Choroid plexus epithelial cell (primary cell): Measurements from ENCODE around the gene CD300LG.

ENCODE experiments used
- DNase-seq: peaks from one replicate; pipeline ENCODE4 v3.0.0-alpha.2; 2010; ENCODE audit warnings: low read depth
- H3K4me3 ChIP-seq: 2 replicates; pipeline ENCODE4 v1.5.1; 2011; ENCODE audit warnings: low read depth, mild to moderate bottlenecking, control low read depth, low read length, moderate library complexity
- TF ChIP-seq, protein P1 (sequence below): conservative IDR thresholded peaks from 2 replicates; pipeline ENCODE4 v1.5.1; 2011; ENCODE audit warnings: low read depth, mild to moderate bottlenecking, control low read depth, inconsistent platforms, low read length, moderate library complexity

Gene CD300LG

DNA sequence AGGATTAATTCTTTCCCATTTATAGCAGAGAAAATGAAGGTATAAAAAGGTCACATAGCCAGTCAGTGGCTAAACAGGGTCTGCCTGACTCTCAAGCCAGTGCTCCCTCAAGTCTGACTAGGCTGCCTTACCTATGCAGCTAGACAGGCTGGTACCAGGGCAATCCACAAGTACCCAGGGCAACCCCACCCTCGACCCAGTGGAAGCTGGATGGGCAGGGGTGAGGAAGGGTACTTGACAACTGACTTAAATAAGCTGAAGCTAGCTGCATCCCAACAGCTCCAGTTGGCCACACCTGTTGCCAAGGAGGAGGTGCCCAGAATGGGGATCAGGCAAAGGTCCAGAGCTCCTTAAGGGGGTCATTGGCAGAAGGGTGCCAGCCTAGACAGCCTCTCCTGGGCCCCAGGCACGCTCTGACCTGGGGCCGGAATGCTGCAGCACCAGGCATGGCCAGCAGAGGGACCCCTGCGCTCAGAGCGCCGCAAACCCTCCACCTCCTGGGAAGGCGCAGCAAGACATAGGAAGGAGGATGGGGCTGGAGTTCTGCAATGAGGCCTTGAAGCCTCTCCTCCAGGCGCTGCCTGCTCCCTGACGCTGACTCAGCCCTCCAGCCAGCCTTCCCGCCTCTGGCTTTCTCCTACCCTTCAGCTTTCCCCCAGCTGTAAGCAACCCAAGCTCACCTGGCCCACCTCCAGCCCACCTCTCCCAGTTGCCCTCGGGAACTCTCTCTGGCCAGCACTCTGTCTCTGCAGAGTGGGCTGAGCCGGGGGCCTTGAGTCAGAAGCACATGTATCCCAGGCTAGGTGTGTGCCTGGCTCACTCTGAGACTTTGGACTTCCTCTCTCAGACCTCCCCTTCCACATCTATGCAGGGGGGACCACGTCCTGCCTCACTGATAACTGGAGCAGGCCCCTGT is 31.5 kb downstream of the CD300LG start:
- DNase-seq = peak; percentile 92

DNA sequence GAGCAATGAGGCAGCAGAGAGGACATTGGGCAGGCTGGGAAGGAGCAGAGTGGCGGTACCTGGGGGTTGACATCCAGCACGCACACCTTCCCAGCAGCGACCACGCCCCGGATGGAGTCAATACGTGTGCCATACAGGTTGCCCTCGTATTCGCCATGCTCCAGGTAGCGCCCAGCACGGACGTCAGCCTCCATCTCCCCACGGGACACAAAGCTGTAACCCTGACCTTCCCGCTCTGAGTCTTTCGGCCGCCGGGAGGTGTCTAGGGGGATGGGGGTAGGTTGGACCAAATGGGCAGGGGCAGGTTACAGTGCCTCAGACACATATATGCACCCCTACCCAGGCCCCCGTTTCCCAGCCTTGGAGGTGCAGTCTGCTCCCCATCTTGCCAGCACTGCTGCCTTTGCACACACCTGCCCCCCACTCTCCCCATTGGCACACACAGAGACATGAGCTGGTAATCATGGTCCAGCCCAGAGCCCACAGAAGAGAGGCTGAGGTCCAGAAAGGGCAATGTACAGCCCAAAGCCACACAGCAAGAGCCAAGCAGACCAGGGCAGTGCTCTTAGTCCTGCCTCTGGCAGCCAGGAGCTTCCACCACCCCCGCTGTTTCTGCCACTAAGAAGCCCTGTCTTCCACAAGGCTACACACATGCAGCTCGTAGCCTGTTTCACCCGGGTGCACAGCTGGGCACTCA is 32.9 kb downstream of the CD300LG start:
- TF ChIP-seq, protein P1, sequence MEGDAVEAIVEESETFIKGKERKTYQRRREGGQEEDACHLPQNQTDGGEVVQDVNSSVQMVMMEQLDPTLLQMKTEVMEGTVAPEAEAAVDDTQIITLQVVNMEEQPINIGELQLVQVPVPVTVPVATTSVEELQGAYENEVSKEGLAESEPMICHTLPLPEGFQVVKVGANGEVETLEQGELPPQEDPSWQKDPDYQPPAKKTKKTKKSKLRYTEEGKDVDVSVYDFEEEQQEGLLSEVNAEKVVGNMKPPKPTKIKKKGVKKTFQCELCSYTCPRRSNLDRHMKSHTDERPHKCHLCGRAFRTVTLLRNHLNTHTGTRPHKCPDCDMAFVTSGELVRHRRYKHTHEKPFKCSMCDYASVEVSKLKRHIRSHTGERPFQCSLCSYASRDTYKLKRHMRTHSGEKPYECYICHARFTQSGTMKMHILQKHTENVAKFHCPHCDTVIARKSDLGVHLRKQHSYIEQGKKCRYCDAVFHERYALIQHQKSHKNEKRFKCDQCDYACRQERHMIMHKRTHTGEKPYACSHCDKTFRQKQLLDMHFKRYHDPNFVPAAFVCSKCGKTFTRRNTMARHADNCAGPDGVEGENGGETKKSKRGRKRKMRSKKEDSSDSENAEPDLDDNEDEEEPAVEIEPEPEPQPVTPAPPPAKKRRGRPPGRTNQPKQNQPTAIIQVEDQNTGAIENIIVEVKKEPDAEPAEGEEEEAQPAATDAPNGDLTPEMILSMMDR = no peak
- no peak for DNase-seq

More for the DNA sequence above, 31.5 kb downstream of the CD300LG start:
- TF ChIP-seq, protein P1 = peak; percentile 96
- no peak overlapping the region for H3K4me3 ChIP-seq

DNA sequence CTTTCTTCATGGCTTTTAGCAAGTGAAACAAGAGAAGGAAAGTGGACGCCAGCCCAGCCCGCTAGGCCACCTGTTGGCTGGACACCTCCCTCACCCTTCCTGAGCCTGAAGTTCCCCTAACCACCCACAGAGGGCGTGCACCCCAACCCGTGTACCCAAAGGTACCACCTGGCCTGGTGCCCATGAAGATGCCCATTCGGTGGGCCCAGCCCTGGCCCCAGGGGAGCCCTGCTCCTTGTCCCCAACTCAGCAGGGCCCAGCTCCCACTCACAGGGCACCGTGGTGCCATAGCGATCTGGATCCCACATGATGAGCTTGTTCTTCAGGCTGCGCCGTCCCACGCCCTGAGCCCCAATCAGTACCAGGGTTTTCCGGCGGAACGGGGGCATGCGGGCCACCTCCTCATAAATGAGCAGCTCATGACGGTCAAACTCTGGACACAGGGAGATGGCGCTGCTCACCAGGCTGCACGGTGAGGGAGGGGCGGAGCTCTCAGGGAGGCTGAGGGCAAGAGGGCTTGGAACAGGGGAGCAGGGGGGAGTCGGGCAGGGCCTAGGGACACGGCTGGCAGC is 33.5 kb downstream of the CD300LG start:
- TF ChIP-seq, protein P1 = peak; percentile 74
- DNase-seq = peak; percentile 28
- H3K4me3 ChIP-seq = no peak overlapping the region

More for the DNA sequence above, 32.9 kb downstream of the CD300LG start:
- H3K4me3 ChIP-seq = no peak overlapping the region

DNA sequence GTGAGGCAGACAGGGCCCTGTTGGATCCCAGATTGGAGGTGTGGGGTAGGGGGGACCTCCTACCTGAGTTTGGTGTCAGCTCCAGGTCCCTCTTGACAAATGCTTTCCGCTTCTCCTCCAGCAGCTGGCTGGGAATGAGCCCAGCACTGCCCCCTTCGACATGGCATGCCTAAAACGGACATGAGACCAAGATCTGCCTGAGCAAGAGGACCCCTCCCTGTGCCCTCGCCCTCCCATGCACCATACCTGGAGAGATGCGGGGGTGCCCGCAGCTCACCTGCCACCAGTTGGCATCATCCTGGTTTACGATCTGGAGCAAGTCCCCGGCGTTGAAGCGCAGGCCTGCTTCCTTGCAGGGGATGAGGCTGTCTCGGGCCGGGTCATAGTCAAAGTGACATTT is 34.2 kb downstream of the CD300LG start:
- DNase-seq = no peak
- no peak overlapping the region for H3K4me3 ChIP-seq
- TF ChIP-seq, protein P1 = no peak

DNA sequence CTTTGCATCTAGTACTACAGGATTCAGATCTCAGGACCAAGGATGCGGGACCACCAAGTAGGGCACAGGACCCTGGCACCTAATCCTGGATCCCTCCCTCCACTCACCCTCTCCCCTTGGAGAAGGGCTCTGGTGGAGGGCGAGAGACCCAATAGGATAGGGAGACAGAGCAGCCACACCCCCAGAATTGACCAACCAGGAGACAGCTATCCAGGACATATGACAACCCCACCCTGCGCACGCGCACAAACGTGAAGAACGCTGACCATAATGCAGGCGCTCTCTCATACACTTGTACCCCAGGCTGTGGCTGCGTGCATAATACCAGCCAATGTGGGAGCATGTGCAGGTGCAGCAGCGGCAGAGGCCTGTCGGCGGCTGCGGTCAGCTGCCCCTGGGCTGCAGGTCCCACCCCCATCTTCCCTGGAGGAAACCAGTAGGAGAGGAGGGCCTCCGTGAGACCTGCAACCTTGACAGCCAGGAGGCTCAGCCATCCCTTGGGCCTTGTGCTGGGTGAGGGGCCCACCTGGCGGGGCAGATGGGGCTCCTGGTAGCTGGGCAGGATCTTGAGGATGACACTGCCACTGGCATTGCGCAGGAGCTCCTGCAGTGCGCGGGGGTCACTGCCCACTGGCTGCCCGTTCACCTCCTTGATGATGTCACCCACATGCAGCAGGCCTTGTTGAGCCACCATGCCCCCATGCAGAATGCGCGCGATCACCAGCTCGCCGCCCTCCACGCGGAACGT is 35.0 kb downstream of the CD300LG start:
- H3K4me3 ChIP-seq = no peak overlapping the region
- TF ChIP-seq, protein P1 = no peak
- DNase-seq = no peak

DNA sequence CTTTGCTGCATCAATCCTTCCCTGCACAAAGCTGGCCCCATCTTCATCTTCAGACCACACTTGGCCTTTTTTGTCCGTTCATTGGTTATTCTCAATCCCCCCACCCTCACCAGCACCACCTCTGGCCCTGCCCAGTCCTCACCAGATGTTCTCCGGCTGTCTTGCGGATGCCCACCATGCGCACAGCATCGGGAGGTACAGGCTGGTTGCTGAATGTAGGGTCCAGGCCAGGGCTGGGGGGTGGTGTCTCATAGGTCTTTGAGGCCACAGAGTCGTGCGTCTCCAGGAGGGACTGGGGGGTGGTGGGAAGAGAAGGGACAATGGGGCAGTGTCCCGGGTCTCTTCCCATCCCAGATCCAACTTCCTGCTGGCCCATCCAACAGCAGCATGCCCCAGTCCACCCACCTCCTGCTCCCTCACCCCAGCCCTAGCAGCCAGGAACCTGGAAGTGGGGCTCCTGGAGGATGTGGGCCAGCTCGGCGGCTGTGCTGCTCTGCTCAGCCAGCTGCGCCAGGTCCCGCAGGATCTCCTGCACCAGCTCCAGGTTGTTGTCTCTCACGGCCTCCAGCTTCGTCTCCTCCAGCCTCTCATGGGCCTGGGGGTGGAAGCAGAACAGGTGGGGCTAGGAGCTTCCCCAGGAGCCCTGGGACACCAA is 35.9 kb downstream of the CD300LG start:
- DNase-seq = no peak
- TF ChIP-seq, protein P1 = no peak
- H3K4me3 ChIP-seq = no peak overlapping the region
